ENCODE data around the gene PCNX2.

DNA sequence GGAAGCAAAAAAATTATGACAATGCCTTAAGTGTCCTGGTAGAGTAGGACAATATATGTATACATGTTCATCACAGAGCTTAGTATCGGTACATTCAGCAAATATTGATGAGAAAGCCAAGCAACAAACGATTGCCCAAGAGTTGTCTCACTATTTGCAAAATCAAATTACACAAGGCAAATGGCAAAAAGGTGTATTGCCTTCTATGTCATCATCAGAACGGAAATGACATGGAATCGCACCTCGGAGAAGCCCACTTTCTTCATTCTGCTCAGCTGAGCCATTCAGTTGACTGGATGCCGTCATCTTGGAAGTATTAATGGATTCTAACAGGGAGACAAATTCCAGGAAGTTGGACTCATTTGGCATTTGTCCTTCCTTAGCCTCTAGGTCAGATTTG is 37.7 kb downstream of the PCNX2 start:
- TF ChIP-seq POLR2A (IDR thresholded peaks at IDR 0.05) = no peak
- TF ChIP-seq, protein P1, sequence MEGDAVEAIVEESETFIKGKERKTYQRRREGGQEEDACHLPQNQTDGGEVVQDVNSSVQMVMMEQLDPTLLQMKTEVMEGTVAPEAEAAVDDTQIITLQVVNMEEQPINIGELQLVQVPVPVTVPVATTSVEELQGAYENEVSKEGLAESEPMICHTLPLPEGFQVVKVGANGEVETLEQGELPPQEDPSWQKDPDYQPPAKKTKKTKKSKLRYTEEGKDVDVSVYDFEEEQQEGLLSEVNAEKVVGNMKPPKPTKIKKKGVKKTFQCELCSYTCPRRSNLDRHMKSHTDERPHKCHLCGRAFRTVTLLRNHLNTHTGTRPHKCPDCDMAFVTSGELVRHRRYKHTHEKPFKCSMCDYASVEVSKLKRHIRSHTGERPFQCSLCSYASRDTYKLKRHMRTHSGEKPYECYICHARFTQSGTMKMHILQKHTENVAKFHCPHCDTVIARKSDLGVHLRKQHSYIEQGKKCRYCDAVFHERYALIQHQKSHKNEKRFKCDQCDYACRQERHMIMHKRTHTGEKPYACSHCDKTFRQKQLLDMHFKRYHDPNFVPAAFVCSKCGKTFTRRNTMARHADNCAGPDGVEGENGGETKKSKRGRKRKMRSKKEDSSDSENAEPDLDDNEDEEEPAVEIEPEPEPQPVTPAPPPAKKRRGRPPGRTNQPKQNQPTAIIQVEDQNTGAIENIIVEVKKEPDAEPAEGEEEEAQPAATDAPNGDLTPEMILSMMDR (IDR thresholded peaks at IDR 0.05) = no peak
- TF ChIP-seq EP300 (IDR thresholded peaks at IDR 0.05) = no peak
- TF ChIP-seq POLR2AphosphoS5 (IDR thresholded peaks at IDR 0.05) = no peak

Data from stomach (tissue), 4 donors.